PC-9 (cell line): ENCODE measurements around the gene CENPM.

Experiments used
- EZH2 ChIP-seq: fragments of 200-600 bp; sonication (generic); IDR thresholded peaks from 2 replicates; pipeline ENCODE4 v1.8.0; 2017; ENCODE audit warnings: antibody characterized with exemption, low read depth
- TF ChIP-seq, protein P1 (sequence below): fragments of 200-600 bp; sonication (generic); conservative IDR thresholded peaks from 2 replicates; pipeline ENCODE4 v1.6.1; 2017; ENCODE audit warnings: mixed run types, antibody characterized with exemption, mild to moderate bottlenecking, moderate library complexity

DNA sequence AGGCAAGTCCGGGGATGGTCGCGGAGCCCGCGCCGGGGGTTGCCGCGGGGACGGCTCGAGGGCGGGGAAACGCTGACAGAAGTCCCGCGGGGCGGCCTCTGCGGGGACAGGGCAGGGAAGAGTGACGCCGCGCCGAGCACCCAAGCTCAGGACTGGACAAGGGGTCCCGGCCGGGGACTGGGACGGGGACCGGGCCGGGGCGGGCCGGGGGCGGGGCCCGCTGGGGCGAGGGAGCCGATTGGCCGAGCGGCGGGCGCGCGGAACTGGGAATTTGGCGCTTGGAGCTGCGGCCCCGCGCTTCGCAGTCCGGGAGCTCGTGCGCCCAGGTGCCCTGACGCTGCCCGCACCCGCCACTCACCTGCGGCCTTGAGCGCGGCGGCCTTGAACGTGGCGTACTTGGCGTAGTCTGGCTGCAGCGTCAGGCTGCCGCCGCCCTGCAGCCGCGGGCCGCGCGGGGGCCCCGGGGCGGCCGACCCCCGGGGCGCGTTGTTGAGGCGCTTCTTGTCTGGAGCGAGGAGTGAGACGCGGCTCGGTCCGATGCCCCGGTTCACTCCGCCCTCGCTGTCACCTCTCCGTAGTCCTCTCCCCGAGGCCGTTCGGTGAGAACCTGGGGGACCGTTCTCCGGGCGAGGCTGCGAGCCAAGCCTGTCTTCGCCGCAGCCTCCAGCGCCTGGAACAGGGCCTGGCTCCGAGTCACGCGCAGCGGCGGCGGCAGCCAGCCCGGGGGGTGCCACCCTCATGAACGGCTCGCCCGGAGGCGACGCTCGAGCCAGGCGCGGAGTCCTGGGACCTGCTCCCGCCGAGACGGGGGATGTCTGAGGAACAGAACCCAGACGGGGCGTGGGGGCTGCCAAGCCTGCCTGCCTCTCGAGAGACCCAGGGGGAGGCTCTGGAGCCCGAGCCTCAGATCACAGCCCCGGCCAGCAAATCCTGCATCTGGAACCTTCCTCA is 36.6 kb downstream of the CENPM start:
- TF ChIP-seq, protein P1, sequence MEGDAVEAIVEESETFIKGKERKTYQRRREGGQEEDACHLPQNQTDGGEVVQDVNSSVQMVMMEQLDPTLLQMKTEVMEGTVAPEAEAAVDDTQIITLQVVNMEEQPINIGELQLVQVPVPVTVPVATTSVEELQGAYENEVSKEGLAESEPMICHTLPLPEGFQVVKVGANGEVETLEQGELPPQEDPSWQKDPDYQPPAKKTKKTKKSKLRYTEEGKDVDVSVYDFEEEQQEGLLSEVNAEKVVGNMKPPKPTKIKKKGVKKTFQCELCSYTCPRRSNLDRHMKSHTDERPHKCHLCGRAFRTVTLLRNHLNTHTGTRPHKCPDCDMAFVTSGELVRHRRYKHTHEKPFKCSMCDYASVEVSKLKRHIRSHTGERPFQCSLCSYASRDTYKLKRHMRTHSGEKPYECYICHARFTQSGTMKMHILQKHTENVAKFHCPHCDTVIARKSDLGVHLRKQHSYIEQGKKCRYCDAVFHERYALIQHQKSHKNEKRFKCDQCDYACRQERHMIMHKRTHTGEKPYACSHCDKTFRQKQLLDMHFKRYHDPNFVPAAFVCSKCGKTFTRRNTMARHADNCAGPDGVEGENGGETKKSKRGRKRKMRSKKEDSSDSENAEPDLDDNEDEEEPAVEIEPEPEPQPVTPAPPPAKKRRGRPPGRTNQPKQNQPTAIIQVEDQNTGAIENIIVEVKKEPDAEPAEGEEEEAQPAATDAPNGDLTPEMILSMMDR: no peak
- no peak for TF ChIP-seq EZH2
